SK-N-SH (cell line): ENCODE results near the gene COIL.

Source experiments
- CTCF ChIP-seq: fragments of 200-600 bp; sonication (generic); IDR thresholded peaks from 2 replicates; pipeline ENCODE4 v1.6.1; 2017; ENCODE audit warnings: antibody characterized with exemption, mild to moderate bottlenecking, moderate library complexity
- FOSL2 ChIP-seq: IDR thresholded peaks from 2 replicates; pipeline ENCODE4 v1.4.0; 2012; ENCODE audit warnings: low read depth, mild to moderate bottlenecking, moderate library complexity, borderline replicate concordance
- GABPA ChIP-seq: IDR thresholded peaks from 2 replicates; pipeline ENCODE4 v1.4.0; 2012; ENCODE audit warnings: low read depth, mild to moderate bottlenecking
- RAD21 ChIP-seq: IDR thresholded peaks from 2 replicates; pipeline ENCODE4 v1.6.1; 2012; ENCODE audit warnings: mild to moderate bottlenecking, low read length
- REST ChIP-seq: IDR thresholded peaks from 2 replicates; pipeline ENCODE4 v1.6.1; 2012; ENCODE audit warnings: mild to moderate bottlenecking, low read depth, low read length, moderate library complexity
- SIN3A ChIP-seq: IDR thresholded peaks from 2 replicates; pipeline ENCODE4 v1.6.1; 2012; ENCODE audit warnings: low read depth, mild to moderate bottlenecking, low read length, moderate library complexity, borderline replicate concordance
- TEAD4 ChIP-seq: IDR thresholded peaks from 2 replicates; pipeline ENCODE4 v1.4.0; 2012; ENCODE audit warnings: mild to moderate bottlenecking, borderline replicate concordance; ENCODE audit not compliant: insufficient read depth

GRCh38 chr17:56939869-56940484 is 20.9 kb downstream of the COIL start:
- TF ChIP-seq REST (no peak), CTCF (peak; percentile 94), FOSL2 (no peak), GABPA (no peak), RAD21 (peak; percentile 91), TEAD4 (no peak), SIN3A (no peak)
